Lower leg skin (tissue), 4 donors: ENCODE measurements around the gene SCGB1D1. TPM values are rescaled to one million over a fixed set of nuclear protein-coding genes. Genes with fewer than 3 reads are reported as not detected.

Experiments used
- DNase-seq, 2 donors: peaks; one replicate each; pipeline ENCODE4 v3.0.0-alpha.2; 2019; ENCODE audit warnings: low spot score in 2 of 2
- H3K4me3 ChIP-seq: fragments of 200-600 bp; sonication (generic); 2 replicates; pipeline ENCODE4 v1.5.1; 2017; ENCODE audit warnings: mild to moderate bottlenecking, low read depth; ENCODE audit not compliant: poor library complexity, severe bottlenecking
- CTCF ChIP-seq, 3 donors: fragments of 450-650 bp; IDR thresholded peaks; one replicate each; pipeline ENCODE4 v1.5.1; 2016; ENCODE audit warnings: antibody characterized with exemption in 3 of 3, mild to moderate bottlenecking in 3 of 3, moderate library complexity in 2 of 3
- POLR2A ChIP-seq, 2 donors: fragments of 450-650 bp; IDR thresholded peaks; one replicate each; pipeline ENCODE4 v1.6.1; 2016 to 2017; ENCODE audit warnings: antibody characterized with exemption in 2 of 2, mild to moderate bottlenecking in 1 of 2, moderate library complexity in 1 of 2
- whole genome bisulfite sequencing, 2 donors: methylation state at CpG; one replicate each; pipeline ENCODE4 v1.1.5; 2018; 5-methylcytosine and 5-hydroxymethylcytosine counted together
- intact Hi-C: fragments of 100-400 bp; cut with DNase I; formaldehyde crosslinking; loops from one replicate; pipeline ENCODE4 v1.15.0; 2023; ENCODE audit warnings: low total_unique reads
- total RNA-seq, 4 donors: library from RNA; depleted of rRNA; stranded (reverse); fragments of >200 nt; gene quantifications; one replicate each; pipeline ENCODE4 v1.1.0, GENCODE V29; 2016

SCGB1D1 gene
- total RNA-seq, 4 donors from 2014 or later = not detected

- intact Hi-C loops = no loop called here
- DNase-seq = no peak
- no peak overlapping the region for H3K4me3 ChIP-seq
- no peak for TF ChIP-seq CTCF (IDR thresholded peaks at IDR 0.05)
- 71 to 81% methylated on average over 2 of the region's 2 CpGs for WGBS, 2 donors
These were observed 37.0 kb upstream of the SCGB1D1 start for GRCh38 chr11:62153087-62153395.

- 65 to 81% methylated on average over 3 of the region's 3 CpGs for WGBS, 2 donors
- no peak for TF ChIP-seq POLR2A (IDR thresholded peaks at IDR 0.05)
- no peak for TF ChIP-seq CTCF (IDR thresholded peaks at IDR 0.05)
- DNase-seq = no peak
- no peak overlapping the region for H3K4me3 ChIP-seq
- intact Hi-C loops = no loop called here
These were observed 36.4 kb upstream of the SCGB1D1 start for GRCh38 chr11:62153617-62154016.

GRCh38 chr11:62157603-62158002 lies 32.4 kb upstream of the SCGB1D1 start:
- H3K4me3 ChIP-seq = no peak overlapping the region
- intact Hi-C loops = no loop called here
- no peak for TF ChIP-seq POLR2A (IDR thresholded peaks at IDR 0.05)
- TF ChIP-seq CTCF (IDR thresholded peaks at IDR 0.05) = no peak
- no peak for DNase-seq
- WGBS, 2 donors = 47 to 60% methylated on average over 5 to 6 of the region's 6 CpGs

DNA sequence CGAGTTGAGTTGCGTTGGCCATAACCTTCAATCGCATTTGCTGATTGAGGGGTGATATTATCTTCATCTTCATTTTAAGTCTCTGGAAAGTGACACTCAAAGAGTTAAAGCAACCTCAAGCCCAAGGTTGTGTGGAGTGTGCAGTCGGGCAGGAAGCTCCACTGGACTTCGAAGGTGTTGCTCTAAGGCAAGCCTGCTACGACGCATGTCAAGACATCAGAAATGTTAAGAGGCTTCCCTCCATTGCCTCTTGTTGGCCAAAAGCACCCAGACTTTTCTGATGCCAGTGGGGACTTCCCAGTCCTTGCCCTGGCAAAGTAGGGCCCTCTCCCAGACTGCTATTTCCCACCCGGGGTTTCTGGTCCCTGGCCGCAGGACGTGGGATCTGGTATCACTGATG lies 23.6 kb upstream of the SCGB1D1 start:
- intact Hi-C loops = no loop called here
- no peak overlapping the region for H3K4me3 ChIP-seq
- no peak for TF ChIP-seq CTCF (IDR thresholded peaks at IDR 0.05)
- TF ChIP-seq POLR2A (IDR thresholded peaks at IDR 0.05) = no peak
- DNase-seq = no peak
- WGBS, 2 donors = 88 to 89% methylated on average over 9 to 10 of the region's 10 CpGs

- WGBS, 2 donors = 60 to 69% methylated on average over 10 of the region's 10 CpGs
- no peak overlapping the region for H3K4me3 ChIP-seq
- intact Hi-C loops = no loop called here
- TF ChIP-seq CTCF (IDR thresholded peaks at IDR 0.05) (no peak), POLR2A (IDR thresholded peaks at IDR 0.05) (no peak)
- no peak for DNase-seq
These were observed 20.6 kb upstream of the SCGB1D1 start for GRCh38 chr11:62169448-62169847.

DNA sequence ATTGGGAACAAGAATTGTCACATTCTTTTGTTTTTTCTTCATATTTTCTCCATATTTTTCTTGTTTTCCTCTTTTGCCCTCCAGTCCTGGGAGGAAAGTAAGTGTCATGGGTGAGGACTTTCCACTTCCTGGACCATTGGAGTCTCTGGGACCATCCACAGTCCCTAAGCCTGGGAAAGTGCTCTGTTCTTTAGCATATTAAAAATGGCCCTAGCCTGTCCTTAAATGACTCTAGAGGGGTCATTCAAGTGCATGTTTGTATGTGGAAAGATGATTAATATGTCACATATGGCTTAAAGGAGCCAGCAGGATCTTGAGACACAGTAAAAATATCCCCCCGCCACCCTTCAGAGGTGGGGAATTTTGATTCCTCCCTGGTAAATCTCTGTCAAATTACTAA lies 20.1 kb upstream of the SCGB1D1 start:
- 76 to 79% methylated on average over 1 of the region's 1 CpG for WGBS, 2 donors
- intact Hi-C loops = loop anchor here (10.0 kb wide), 1 partner anchor 155 kb away; no protein-coding TSS in a partner anchor
- TF ChIP-seq POLR2A (IDR thresholded peaks at IDR 0.05) (no peak), CTCF (IDR thresholded peaks at IDR 0.05) (no peak)
- no peak overlapping the region for H3K4me3 ChIP-seq
- DNase-seq = no peak
